HEK293 (cell line): ENCODE results near the gene CNTN4.

Experiments
- CTCF ChIA-PET: fragments of 350-600 bp; formaldehyde crosslinking; extraction: SDS; loops from one replicate; lab custom pipeline; 2021; ENCODE audit warnings: antibody characterized with exemption; lab: Yijun Ruan, JAX
- POLR2A ChIA-PET: fragments of 300-600 bp; formaldehyde crosslinking; extraction: SDS; loops from one replicate; lab custom pipeline; 2020; ENCODE audit warnings: antibody characterized with exemption, inconsistent platforms; lab: Yijun Ruan, JAX
- H3K27ac ChIP-seq: fragments of 200-500 bp; sonication (Bioruptor generic); 2 replicates; pipeline ENCODE4 v1.5.1; 2014; ENCODE audit warnings: low read depth, low read length, control low read depth, inconsistent platforms; ENCODE audit errors: extremely low read depth
- H3K36me3 ChIP-seq, 2 experiments: fragments of 200-500 bp in 1 of 2; sonication (Bioruptor generic) in 1 of 2; 1 replicate in 1 of 2; 2 replicates in 1 of 2; pipeline ENCODE4 v1.5.1; 2014 to 2017; ENCODE audit warnings: inconsistent platforms in 2 of 2, low read length in 2 of 2; ENCODE audit not compliant: control insufficient read depth in 2 of 2, insufficient read depth in 1 of 2
- H3K4me1 ChIP-seq: fragments of 200-500 bp; sonication (Bioruptor generic); 2 replicates; pipeline ENCODE4 v1.5.1; 2014; ENCODE audit warnings: mild to moderate bottlenecking, low read length, inconsistent platforms; ENCODE audit not compliant: control insufficient read depth, insufficient read depth
- H3K4me3 ChIP-seq: 2 replicates; pipeline ENCODE4 v1.5.1; 2011; ENCODE audit warnings: low read depth, mild to moderate bottlenecking, control low read depth, low read length, moderate library complexity
- H3K9me3 ChIP-seq: fragments of 200-500 bp; sonication (Bioruptor generic); 2 replicates; pipeline ENCODE4 v1.5.1; 2014; ENCODE audit warnings: low read depth, low read length, inconsistent platforms; ENCODE audit not compliant: control insufficient read depth, insufficient read depth
- OSR2 ChIP-seq: fragments of 450-650 bp; formaldehyde crosslinking; IDR thresholded peaks from 2 replicates; pipeline ENCODE4 v1.5.1; 2016; ENCODE audit warnings: missing biosample characterization, missing genetic modification characterization
- ZFHX2 ChIP-seq: fragments of 450-650 bp; formaldehyde crosslinking; conservative IDR thresholded peaks from 2 replicates; pipeline ENCODE4 v1.5.1; 2016; ENCODE audit warnings: missing biosample characterization, missing genetic modification characterization
- ZFP41 ChIP-seq: fragments of 450-650 bp; formaldehyde crosslinking; IDR thresholded peaks from 2 replicates; pipeline ENCODE4 v1.5.1; 2016; ENCODE audit warnings: missing biosample characterization, missing genetic modification characterization, borderline replicate concordance
- ZNF157 ChIP-seq: fragments of 450-650 bp; formaldehyde crosslinking; IDR thresholded peaks from 2 replicates; pipeline ENCODE4 v1.5.1; 2016; ENCODE audit warnings: missing biosample characterization, missing genetic modification characterization
- ZNF501 ChIP-seq: fragments of 450-650 bp; formaldehyde crosslinking; IDR thresholded peaks from 2 replicates; pipeline ENCODE4 v1.5.1; 2016; ENCODE audit warnings: missing biosample characterization, missing genetic modification characterization
- ZNF629 ChIP-seq: fragments of 450-650 bp; formaldehyde crosslinking; IDR thresholded peaks from 2 replicates; pipeline ENCODE4 v1.5.1; 2017; ENCODE audit warnings: missing biosample characterization, missing genetic modification characterization
- ZNF768 ChIP-seq: fragments of 450-650 bp; formaldehyde crosslinking; IDR thresholded peaks from 2 replicates; pipeline ENCODE4 v1.5.1; 2018; ENCODE audit warnings: missing biosample characterization, mild to moderate bottlenecking, missing genetic modification characterization
- ZNF792 ChIP-seq: fragments of 450-650 bp; formaldehyde crosslinking; IDR thresholded peaks from 2 replicates; pipeline ENCODE4 v1.5.1; 2016; ENCODE audit warnings: missing biosample characterization, missing genetic modification characterization
- ZSCAN23 ChIP-seq: fragments of 450-650 bp; formaldehyde crosslinking; IDR thresholded peaks from 2 replicates; pipeline ENCODE4 v1.5.1; 2016; ENCODE audit warnings: missing biosample characterization, missing genetic modification characterization
- TF ChIP-seq, protein P1 (sequence below): fragments of 450-650 bp; formaldehyde crosslinking; IDR thresholded peaks from 2 replicates; pipeline ENCODE4 v1.5.1; 2016; ENCODE audit warnings: missing biosample characterization, missing genetic modification characterization
- TF ChIP-seq, protein P2 (sequence below): sonication (generic); formaldehyde crosslinking; IDR thresholded peaks from 2 replicates; pipeline ENCODE4 v1.8.1; 2022; ENCODE audit warnings: mild to moderate bottlenecking, moderate library complexity, missing genetic modification reagents
- TF ChIP-seq, protein P3 (sequence below): fragments of 450-650 bp; formaldehyde crosslinking; IDR thresholded peaks from 2 replicates; pipeline ENCODE4 v1.5.1; 2016; ENCODE audit warnings: missing biosample characterization, missing genetic modification characterization
- TF ChIP-seq, protein P4 (sequence below): fragments of 450-650 bp; formaldehyde crosslinking; IDR thresholded peaks from 2 replicates; pipeline ENCODE4 v1.5.1; 2017; ENCODE audit warnings: missing biosample characterization, missing genetic modification characterization
- TF ChIP-seq, protein P5 (sequence below): fragments of 450-650 bp; formaldehyde crosslinking; IDR thresholded peaks from 2 replicates; pipeline ENCODE4 v1.5.1; 2016; ENCODE audit warnings: missing biosample characterization, missing genetic modification characterization
- TF ChIP-seq, protein P6 (sequence below): fragments of 450-650 bp; formaldehyde crosslinking; IDR thresholded peaks from 2 replicates; pipeline ENCODE4 v1.5.1; 2016; ENCODE audit warnings: missing biosample characterization, missing genetic modification characterization

CNTN4 gene

DNA sequence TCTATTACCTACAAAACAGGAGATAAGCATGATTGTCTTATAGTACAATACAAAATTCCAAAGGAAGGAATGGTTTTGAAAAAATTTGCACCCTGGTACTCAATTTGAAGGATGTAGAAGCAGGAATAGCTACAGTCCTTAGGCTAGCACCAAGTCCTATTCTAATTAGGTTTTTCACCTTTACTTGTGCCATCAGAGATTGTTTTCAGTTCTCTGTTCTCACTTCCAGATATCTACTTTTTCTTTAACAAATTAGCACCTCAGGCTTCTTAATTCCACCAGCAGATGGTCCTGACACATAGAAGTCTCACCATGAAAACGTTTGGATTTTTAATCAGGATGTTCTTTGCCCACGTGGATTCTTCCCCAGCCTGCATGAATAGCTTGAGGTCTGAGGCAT is 967.7 kb downstream of the CNTN4 start (continued):
- TF ChIP-seq, protein P1, sequence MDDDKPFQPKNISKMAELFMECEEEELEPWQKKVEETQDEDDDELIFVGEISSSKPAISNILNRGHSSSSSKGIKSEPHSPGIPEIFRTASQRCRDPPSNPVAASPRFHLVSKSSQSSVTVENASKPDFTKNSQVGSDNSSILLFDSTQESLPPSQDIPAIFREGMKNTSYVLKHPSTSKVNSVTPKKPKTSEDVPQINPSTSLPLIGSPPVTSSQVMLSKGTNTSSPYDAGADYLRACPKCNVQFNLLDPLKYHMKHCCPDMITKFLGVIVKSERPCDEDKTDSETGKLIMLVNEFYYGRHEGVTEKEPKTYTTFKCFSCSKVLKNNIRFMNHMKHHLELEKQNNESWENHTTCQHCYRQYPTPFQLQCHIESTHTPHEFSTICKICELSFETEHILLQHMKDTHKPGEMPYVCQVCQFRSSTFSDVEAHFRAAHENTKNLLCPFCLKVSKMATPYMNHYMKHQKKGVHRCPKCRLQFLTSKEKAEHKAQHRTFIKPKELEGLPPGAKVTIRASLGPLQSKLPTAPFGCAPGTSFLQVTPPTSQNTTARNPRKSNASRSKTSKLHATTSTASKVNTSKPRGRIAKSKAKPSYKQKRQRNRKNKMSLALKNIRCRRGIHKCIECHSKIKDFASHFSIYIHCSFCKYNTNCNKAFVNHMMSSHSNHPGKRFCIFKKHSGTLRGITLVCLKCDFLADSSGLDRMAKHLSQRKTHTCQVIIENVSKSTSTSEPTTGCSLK (tag by site-specific recombination), result no peak
- TF ChIP-seq ZFHX2 (tag by site-specific recombination) (no peak), ZSCAN23 (tag by site-specific recombination) (no peak)
- TF ChIP-seq, all 188 proteins: peak for 0

DNA sequence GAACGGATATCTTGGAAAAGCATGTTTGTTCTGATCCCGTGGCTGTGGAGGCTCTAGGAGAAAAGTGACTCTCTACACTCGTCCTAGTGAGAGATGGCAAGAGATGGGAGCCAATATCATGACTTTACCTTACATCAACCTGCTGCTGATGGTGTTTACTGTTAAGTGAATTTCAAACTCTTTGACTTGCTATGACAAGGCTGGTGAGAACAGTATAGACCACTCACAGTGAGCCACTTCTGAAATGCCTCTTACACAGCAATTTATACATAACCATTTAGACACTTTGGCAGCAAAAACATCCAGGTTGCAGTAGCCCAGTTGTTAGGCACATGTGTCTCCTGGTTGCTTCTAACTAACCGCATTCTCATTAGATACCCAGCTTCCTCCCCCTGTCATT is 968.2 kb downstream of the CNTN4 start:
- Histone ChIP-seq H3K9me3 (no peaks in the 10 kb centered on the region), H3K36me3 (no peaks in the 10 kb centered on the region), H3K4me3 (no peak overlapping the region), H3K4me1 (no peaks in the 10 kb centered on the region), H3K27ac (no peak overlapping the region)
- TF ChIP-seq ZNF792 (tag by site-specific recombination) (no peak), OSR2 (tag by site-specific recombination) (no peak), ZNF501 (tag by site-specific recombination) (no peak), ZNF629 (no peak), ZNF157 (no peak), ZNF768 (tag by site-specific recombination) (no peak), ZFP41 (tag by site-specific recombination) (no peak)
- TF ChIP-seq, protein P2, sequence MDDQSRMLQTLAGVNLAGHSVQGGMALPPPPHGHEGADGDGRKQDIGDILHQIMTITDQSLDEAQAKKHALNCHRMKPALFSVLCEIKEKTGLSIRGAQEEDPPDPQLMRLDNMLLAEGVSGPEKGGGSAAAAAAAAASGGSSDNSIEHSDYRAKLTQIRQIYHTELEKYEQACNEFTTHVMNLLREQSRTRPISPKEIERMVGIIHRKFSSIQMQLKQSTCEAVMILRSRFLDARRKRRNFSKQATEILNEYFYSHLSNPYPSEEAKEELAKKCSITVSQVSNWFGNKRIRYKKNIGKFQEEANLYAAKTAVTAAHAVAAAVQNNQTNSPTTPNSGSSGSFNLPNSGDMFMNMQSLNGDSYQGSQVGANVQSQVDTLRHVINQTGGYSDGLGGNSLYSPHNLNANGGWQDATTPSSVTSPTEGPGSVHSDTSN, result no peak
- TF ChIP-seq, protein P3, sequence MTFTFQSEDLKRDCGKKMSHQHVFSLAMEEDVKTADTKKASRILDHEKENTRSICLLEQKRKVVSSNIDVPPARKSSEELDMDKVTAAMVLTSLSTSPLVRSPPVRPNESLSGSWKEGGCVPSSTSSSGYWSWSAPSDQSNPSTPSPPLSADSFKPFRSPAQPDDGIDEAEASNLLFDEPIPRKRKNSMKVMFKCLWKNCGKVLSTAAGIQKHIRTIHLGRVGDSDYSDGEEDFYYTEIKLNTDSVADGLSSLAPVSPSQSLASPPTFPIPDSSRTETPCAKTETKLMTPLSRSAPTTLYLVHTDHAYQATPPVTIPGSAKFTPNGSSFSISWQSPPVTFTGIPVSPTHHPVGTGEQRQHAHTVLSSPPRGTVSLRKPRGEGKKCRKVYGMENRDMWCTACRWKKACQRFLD (tag by site-specific recombination), result no peak
- TF ChIP-seq, protein P4, sequence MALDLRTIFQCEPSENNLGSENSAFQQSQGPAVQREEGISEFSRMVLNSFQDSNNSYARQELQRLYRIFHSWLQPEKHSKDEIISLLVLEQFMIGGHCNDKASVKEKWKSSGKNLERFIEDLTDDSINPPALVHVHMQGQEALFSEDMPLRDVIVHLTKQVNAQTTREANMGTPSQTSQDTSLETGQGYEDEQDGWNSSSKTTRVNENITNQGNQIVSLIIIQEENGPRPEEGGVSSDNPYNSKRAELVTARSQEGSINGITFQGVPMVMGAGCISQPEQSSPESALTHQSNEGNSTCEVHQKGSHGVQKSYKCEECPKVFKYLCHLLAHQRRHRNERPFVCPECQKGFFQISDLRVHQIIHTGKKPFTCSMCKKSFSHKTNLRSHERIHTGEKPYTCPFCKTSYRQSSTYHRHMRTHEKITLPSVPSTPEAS, result no peak
- TF ChIP-seq, protein P5, sequence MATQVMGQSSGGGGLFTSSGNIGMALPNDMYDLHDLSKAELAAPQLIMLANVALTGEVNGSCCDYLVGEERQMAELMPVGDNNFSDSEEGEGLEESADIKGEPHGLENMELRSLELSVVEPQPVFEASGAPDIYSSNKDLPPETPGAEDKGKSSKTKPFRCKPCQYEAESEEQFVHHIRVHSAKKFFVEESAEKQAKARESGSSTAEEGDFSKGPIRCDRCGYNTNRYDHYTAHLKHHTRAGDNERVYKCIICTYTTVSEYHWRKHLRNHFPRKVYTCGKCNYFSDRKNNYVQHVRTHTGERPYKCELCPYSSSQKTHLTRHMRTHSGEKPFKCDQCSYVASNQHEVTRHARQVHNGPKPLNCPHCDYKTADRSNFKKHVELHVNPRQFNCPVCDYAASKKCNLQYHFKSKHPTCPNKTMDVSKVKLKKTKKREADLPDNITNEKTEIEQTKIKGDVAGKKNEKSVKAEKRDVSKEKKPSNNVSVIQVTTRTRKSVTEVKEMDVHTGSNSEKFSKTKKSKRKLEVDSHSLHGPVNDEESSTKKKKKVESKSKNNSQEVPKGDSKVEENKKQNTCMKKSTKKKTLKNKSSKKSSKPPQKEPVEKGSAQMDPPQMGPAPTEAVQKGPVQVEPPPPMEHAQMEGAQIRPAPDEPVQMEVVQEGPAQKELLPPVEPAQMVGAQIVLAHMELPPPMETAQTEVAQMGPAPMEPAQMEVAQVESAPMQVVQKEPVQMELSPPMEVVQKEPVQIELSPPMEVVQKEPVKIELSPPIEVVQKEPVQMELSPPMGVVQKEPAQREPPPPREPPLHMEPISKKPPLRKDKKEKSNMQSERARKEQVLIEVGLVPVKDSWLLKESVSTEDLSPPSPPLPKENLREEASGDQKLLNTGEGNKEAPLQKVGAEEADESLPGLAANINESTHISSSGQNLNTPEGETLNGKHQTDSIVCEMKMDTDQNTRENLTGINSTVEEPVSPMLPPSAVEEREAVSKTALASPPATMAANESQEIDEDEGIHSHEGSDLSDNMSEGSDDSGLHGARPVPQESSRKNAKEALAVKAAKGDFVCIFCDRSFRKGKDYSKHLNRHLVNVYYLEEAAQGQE (tag by site-specific recombination), result no peak
- TF ChIP-seq, protein P6, sequence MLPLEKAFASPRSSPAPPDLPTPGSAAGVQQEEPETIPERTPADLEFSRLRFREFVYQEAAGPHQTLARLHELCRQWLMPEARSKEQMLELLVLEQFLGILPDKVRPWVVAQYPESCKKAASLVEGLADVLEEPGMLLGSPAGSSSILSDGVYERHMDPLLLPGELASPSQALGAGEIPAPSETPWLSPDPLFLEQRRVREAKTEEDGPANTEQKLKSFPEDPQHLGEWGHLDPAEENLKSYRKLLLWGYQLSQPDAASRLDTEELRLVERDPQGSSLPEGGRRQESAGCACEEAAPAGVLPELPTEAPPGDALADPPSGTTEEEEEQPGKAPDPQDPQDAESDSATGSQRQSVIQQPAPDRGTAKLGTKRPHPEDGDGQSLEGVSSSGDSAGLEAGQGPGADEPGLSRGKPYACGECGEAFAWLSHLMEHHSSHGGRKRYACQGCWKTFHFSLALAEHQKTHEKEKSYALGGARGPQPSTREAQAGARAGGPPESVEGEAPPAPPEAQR (tag by site-specific recombination), result no peak
- CTCF ChIA-PET, result no interaction called here
- POLR2A ChIA-PET, result interaction anchor here (0.7 kb wide), 1 partner anchor 13 kb away, joined by 3 read pairs; no protein-coding TSS in a partner anchor
